Measurements from ENCODE around the gene SNX4. TPM values are rescaled to one million over a fixed set of nuclear protein-coding genes. Genes with fewer than 3 reads are reported as not detected.

The SNX4 gene
- total RNA-seq, 1 donor from 2014 or later, result 37.8 TPM

DNA sequence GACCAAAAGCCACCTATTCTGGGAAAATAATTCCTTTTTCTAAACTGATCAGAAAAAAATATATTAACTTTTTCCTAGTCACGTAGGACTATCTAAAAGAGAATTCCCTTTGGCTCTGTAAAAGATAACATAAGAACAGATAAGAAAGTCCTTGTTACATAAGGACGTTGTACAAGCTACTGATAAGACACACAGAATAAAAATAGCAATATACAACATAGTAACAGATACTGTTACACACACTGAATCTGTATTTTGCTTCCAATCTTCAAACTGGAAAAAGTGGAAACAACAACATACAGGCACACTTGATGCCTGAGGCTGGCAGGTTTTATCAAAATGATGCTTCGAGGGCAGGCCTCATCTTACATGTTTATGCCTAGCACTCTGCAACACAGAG is 59.8 kb downstream of the SNX4 start:
- Histone ChIP-seq H3K27me3 (ENCODE audit: control insufficient read depth, insufficient read depth, low read length) (no peaks in the 10 kb centered on the region), H3K36me3 (ENCODE audit: control insufficient read depth, insufficient read depth, low read length) (peaks cover 1% of the 10 kb centered on the region), H3K4me3 (ENCODE audit: low read depth, low read length) (no peak overlapping the region)
- TF ChIP-seq, protein P1, sequence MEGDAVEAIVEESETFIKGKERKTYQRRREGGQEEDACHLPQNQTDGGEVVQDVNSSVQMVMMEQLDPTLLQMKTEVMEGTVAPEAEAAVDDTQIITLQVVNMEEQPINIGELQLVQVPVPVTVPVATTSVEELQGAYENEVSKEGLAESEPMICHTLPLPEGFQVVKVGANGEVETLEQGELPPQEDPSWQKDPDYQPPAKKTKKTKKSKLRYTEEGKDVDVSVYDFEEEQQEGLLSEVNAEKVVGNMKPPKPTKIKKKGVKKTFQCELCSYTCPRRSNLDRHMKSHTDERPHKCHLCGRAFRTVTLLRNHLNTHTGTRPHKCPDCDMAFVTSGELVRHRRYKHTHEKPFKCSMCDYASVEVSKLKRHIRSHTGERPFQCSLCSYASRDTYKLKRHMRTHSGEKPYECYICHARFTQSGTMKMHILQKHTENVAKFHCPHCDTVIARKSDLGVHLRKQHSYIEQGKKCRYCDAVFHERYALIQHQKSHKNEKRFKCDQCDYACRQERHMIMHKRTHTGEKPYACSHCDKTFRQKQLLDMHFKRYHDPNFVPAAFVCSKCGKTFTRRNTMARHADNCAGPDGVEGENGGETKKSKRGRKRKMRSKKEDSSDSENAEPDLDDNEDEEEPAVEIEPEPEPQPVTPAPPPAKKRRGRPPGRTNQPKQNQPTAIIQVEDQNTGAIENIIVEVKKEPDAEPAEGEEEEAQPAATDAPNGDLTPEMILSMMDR (IDR thresholded peaks at IDR 0.05; ENCODE audit: insufficient read depth, low read length, poor library complexity, severe bottlenecking), result no peak
- DNase-seq (ENCODE audit: low read depth), result no peak

DNA sequence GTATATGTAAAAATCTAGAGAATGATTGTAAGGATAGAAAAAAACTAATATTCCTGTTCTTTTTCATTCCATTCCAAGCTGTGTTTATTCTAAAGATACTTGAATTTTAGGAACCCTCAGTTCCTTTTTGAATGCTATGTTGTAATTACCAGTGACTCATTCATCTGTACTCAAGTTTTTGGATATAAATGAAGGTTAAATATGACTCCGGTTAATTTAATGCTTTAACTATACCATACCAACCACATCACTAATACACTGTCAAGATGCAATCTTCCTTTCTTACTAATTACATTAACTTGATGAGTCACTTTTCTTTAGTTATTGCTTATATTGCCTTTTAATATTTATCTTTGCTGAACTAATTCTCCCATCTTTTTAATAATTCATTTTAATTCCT is 76.1 kb downstream of the SNX4 start:
- Histone ChIP-seq H3K4me3 (ENCODE audit: low read depth, low read length) (no peak overlapping the region), H3K36me3 (ENCODE audit: control insufficient read depth, insufficient read depth, low read length) (no peaks in the 10 kb centered on the region), H3K27me3 (ENCODE audit: control insufficient read depth, insufficient read depth, low read length) (no peaks in the 10 kb centered on the region)
- no peak for DNase-seq (ENCODE audit: low read depth)
- TF ChIP-seq, protein P1 (IDR thresholded peaks at IDR 0.05; ENCODE audit: insufficient read depth, low read length, poor library complexity, severe bottlenecking), result no peak

DNA sequence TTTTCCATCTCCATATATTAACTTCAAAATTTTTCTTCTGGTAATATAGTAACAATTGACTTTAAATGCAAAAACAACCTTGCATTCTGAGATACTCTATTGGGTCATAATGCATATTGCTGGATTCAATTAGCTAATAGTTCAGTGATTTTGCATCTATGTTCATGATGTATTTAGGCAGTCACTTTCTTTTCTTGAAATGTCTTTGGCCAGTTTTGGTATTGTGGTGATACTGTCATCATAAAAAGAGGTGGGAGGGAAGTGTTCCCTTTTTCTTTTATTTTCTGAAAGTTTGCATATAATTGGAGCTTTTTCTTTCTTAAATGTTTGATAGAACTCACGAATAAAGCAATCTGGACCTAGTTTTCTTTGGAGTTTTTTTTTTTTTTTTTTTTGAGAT is 77.5 kb downstream of the SNX4 start:
- H3K27me3 ChIP-seq (ENCODE audit: control insufficient read depth, insufficient read depth, low read length), result no peaks in the 10 kb centered on the region
- H3K4me3 ChIP-seq (ENCODE audit: low read depth, low read length), result no peak overlapping the region
- TF ChIP-seq, protein P1 (IDR thresholded peaks at IDR 0.05; ENCODE audit: insufficient read depth, low read length, poor library complexity, severe bottlenecking), result no peak
- DNase-seq (ENCODE audit: low read depth), result no peak
- H3K36me3 ChIP-seq (ENCODE audit: control insufficient read depth, insufficient read depth, low read length), result no peaks in the 10 kb centered on the region

DNA sequence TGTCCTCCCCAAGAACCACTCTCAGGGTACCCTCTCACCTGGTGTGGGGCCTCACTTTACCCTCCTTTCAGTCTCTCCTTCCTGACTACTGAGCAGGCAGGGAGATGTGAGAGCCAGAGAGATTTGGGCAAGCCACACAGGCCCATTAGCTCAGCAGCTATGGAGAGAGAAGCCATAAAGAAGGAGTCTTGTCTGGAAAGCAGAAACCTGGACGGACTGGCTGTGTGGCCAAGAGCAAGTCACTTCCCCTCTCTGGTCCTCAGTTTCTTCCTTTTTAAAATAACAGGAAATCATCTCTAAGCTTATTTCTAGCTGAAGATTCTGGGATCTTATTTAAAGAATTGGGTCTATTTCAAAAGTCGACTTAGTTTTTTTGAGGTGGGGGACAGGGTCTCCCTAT is 79.0 kb downstream of the SNX4 start:
- Histone ChIP-seq H3K4me3 (ENCODE audit: low read depth, low read length) (no peak overlapping the region), H3K36me3 (ENCODE audit: control insufficient read depth, insufficient read depth, low read length) (no peaks in the 10 kb centered on the region), H3K27me3 (ENCODE audit: control insufficient read depth, insufficient read depth, low read length) (no peaks in the 10 kb centered on the region)
- DNase-seq (ENCODE audit: low read depth), result no peak
- TF ChIP-seq, protein P1 (IDR thresholded peaks at IDR 0.05; ENCODE audit: insufficient read depth, low read length, poor library complexity, severe bottlenecking), result no peak

DNA sequence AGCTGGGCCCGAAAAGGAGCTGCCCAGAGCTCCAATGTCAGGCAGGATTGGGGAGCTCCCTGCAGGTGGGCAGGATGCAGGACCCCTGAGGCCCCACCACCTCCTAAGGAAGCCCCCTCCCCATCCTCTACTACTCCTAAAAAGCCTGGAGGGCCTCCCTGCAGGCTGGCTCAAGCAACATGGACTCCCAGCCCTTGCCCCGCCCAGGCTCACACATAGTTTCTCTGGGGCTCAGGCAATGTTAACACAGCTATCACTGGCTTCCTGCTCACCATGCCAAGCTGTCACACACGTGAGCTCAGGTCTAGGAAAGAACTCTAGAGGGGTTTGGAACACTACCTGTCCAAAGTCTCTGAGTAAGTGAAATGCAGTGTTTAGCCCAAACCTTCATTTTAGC is 79.4 kb downstream of the SNX4 start:
- no peak for DNase-seq (ENCODE audit: low read depth)
- Histone ChIP-seq H3K36me3 (ENCODE audit: control insufficient read depth, insufficient read depth, low read length) (no peaks in the 10 kb centered on the region), H3K27me3 (ENCODE audit: control insufficient read depth, insufficient read depth, low read length) (no peaks in the 10 kb centered on the region), H3K4me3 (ENCODE audit: low read depth, low read length) (no peak overlapping the region)
- TF ChIP-seq, protein P1 (IDR thresholded peaks at IDR 0.05; ENCODE audit: insufficient read depth, low read length, poor library complexity, severe bottlenecking), result no peak

DNA sequence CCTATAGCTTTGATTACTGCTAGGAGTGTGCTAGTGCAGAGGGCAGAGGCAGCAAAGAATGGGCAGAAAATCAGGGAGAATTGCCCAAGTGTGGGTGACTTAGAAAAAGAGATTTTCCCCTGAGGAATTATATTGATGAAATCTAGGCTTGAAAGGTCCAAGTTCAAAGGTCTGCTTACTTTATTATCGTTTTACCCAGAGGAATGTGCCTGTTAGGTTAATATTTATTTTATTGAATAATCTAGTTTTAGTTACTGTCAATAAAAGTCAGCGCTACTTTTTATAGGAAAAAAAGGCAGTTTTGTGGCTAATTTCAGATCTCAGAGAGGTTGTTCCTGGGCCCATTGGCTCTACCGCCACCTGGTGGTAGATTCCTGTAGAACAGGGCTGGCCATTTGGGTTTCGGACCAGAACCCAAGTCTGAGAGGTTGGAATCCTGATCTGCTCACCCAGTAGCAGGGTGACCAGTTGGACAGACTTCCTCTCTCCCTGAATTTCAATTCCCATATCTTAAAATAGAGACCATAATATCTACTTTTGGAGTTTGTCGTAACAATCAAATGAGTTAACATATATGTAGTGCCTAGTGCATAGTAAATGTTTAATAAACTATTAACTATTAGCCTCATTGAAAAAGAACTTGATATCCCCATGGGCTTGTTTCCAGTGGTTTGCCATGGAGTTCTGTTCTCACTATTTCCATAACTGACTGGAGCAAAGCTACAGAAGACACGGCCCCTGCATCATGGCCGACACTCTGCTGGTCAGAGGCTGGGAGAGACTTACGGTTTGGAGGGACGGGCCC is 82.2 kb downstream of the SNX4 start:
- Histone ChIP-seq H3K27me3 (ENCODE audit: control insufficient read depth, insufficient read depth, low read length) (no peaks in the 10 kb centered on the region), H3K36me3 (ENCODE audit: control insufficient read depth, insufficient read depth, low read length) (no peaks in the 10 kb centered on the region), H3K4me3 (ENCODE audit: low read depth, low read length) (no peak overlapping the region)
- peak; percentile 9 for DNase-seq (ENCODE audit: low read depth)
- TF ChIP-seq, protein P1 (IDR thresholded peaks at IDR 0.05; ENCODE audit: insufficient read depth, low read length, poor library complexity, severe bottlenecking), result peak; percentile 95

Data from kidney epithelial cell (primary cell).